Liver (tissue), 3 donors: Measurements from ENCODE around the gene NRF1.

Experiments used
- CTCF ChIP-seq: fragments of 150-350 bp; IDR thresholded peaks from 2 replicates; pipeline ENCODE4 v1.5.1; 2017; ENCODE audit warnings: improper control_type of control experiment, low read depth, low read length; ENCODE audit not compliant: missing input control
- JUND ChIP-seq, 2 donors: IDR thresholded peaks; 2 replicates each; pipeline ENCODE4 v1.6.1; 2016; ENCODE audit warnings: antibody characterized with exemption in 2 of 2
- MAX ChIP-seq: IDR thresholded peaks from 2 replicates; pipeline ENCODE4 v1.6.1; 2016; ENCODE audit warnings: antibody characterized with exemption
- REST ChIP-seq: IDR thresholded peaks from 2 replicates; pipeline ENCODE4 v1.6.1; 2016; ENCODE audit warnings: antibody characterized with exemption, mild to moderate bottlenecking
- TAF1 ChIP-seq: conservative IDR thresholded peaks from 2 replicates; pipeline ENCODE4 v1.6.1; 2016; ENCODE audit warnings: antibody characterized with exemption, mild to moderate bottlenecking
- YY1 ChIP-seq: IDR thresholded peaks from 2 replicates; pipeline ENCODE4 v1.6.1; 2016; ENCODE audit warnings: antibody characterized with exemption, mild to moderate bottlenecking
- ZBTB33 ChIP-seq: IDR thresholded peaks from 2 replicates; pipeline ENCODE4 v1.6.1; 2016; ENCODE audit warnings: antibody characterized with exemption
- donor health status: healthy.
- donor health status: healthy.

- TF ChIP-seq MAX: no peak
- TF ChIP-seq REST: no peak
- TF ChIP-seq TAF1: no peak
- TF ChIP-seq JUND (IDR thresholded peaks at IDR 0.05): no peak
- no peak for TF ChIP-seq CTCF
- no peak for TF ChIP-seq YY1
- no peak for TF ChIP-seq ZBTB33
These were observed 192.8 kb downstream of the NRF1 start for GRCh38 chr7:129804111-129804889.
